ENCODE results near the gene FAM13A. TPM values are rescaled to one million over a fixed set of nuclear protein-coding genes. Genes with fewer than 3 reads are reported as not detected.

Gene FAM13A
- total RNA-seq, 1 donor from 2014 or later: 40.3 TPM

DNA sequence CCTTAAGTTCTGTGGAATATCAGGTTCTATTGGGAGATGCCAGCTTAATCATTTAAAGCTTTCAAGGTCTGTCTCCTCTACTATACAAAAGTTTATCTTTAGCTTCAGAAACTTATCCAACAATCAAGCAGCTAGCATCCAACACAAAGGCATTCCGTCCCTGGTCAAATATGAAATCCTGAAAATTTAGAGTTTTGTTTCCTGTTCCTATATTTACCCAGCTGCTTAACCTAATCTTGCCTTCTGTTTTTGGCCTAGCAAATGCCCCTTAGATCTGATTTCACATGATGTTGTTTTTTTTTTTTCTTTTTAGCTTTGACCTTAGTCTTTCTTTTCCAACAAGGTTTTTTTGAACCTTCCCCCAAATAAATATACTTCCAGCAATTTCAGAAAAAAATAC is 33.8 kb downstream of the FAM13A start:
- no peak overlapping the region for H3K4me3 ChIP-seq
- H4K20me1 ChIP-seq (ENCODE audit: low read depth): peaks cover 4% of the 10 kb centered on the region
- peaks cover 14% of the 10 kb centered on the region for H3K79me2 ChIP-seq (ENCODE audit: low read depth)
- TF ChIP-seq EZH2 (IDR thresholded peaks at IDR 0.05) (no peak), EZH2phosphoT487 (IDR thresholded peaks at IDR 0.05) (no peak)
- TF ChIP-seq, protein P1, sequence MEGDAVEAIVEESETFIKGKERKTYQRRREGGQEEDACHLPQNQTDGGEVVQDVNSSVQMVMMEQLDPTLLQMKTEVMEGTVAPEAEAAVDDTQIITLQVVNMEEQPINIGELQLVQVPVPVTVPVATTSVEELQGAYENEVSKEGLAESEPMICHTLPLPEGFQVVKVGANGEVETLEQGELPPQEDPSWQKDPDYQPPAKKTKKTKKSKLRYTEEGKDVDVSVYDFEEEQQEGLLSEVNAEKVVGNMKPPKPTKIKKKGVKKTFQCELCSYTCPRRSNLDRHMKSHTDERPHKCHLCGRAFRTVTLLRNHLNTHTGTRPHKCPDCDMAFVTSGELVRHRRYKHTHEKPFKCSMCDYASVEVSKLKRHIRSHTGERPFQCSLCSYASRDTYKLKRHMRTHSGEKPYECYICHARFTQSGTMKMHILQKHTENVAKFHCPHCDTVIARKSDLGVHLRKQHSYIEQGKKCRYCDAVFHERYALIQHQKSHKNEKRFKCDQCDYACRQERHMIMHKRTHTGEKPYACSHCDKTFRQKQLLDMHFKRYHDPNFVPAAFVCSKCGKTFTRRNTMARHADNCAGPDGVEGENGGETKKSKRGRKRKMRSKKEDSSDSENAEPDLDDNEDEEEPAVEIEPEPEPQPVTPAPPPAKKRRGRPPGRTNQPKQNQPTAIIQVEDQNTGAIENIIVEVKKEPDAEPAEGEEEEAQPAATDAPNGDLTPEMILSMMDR (IDR thresholded peaks at IDR 0.05): no peak
- H3K36me3 ChIP-seq: peaks cover 6% of the 10 kb centered on the region
- Mint-ChIP-seq H3K36me3 (peaks cover 14% of the 10 kb centered on the region), H3K27me3 (ENCODE audit: insufficient read depth, low read depth) (peaks cover 3% of the 10 kb centered on the region), H3K4me1 (no peaks in the 10 kb centered on the region), H3K4me3 (no peak overlapping the region), H3K27ac (no peak overlapping the region), H3K9me3 (no peaks in the 10 kb centered on the region)
- DNase-seq (ENCODE audit: low spot score): no peak
- no peaks in the 10 kb centered on the region for H3K9me3 ChIP-seq (ENCODE audit: low read depth)
- H2AFZ ChIP-seq (replicated peaks): no peak overlapping the region
- H3K27ac ChIP-seq: no peak overlapping the region
- no peaks in the 10 kb centered on the region for H3F3A ChIP-seq (ENCODE audit: low read depth)
- no peaks in the 10 kb centered on the region for H3K4me1 ChIP-seq
- H3K27me3 ChIP-seq: no peaks in the 10 kb centered on the region
- H3K4me2 ChIP-seq: no peak overlapping the region
- H3K9ac ChIP-seq: no peak overlapping the region

DNA sequence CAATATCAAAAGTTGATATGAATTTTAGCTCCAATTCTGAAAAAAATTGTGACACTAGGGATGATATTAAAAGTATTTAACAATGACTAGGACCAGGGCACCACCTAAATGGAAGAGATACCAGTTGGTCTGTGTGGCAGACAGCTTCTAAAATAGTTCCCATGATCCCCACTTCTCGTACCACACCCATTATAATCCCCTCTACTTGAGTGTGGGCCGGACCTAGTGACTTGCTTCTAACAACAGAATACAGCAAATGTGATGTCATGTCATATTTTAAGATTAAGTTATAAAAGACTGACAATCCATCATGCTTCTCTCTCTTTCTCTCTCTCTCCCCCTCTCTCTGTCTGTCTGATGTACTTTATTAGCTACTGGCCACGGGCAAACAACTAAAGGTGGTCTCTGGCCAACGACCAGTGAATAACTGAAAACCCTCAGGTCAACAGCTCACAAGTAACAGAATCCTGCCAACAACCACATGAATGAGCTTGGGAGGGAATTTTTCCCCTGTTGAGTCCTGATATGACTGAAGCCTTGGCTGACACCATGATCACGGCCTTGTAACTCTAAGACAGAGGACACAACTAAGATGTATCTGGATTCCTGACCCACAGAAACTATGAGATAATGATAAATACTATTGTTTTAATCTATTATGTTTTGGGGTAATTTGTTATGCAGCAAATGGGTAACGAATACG is 34.4 kb downstream of the FAM13A start:
- Histone ChIP-seq H3K4me3 (no peak overlapping the region), H3K9me3 (ENCODE audit: low read depth) (no peaks in the 10 kb centered on the region), H3F3A (ENCODE audit: low read depth) (no peaks in the 10 kb centered on the region), H3K79me2 (ENCODE audit: low read depth) (peaks cover 14% of the 10 kb centered on the region), H3K36me3 (peaks cover 10% of the 10 kb centered on the region), H3K9ac (no peak overlapping the region), H3K4me2 (no peak overlapping the region), H4K20me1 (ENCODE audit: low read depth) (peaks cover 4% of the 10 kb centered on the region), H3K27me3 (no peaks in the 10 kb centered on the region), H3K4me1 (no peaks in the 10 kb centered on the region), H3K27ac (no peak overlapping the region), H2AFZ (replicated peaks) (no peak overlapping the region)
- Mint-ChIP-seq H3K4me1 (no peaks in the 10 kb centered on the region), H3K9me3 (no peaks in the 10 kb centered on the region), H3K4me3 (no peak overlapping the region), H3K27me3 (ENCODE audit: insufficient read depth, low read depth) (peaks cover 3% of the 10 kb centered on the region), H3K27ac (no peak overlapping the region), H3K36me3 (peaks cover 17% of the 10 kb centered on the region)
- TF ChIP-seq EZH2phosphoT487 (IDR thresholded peaks at IDR 0.05): no peak
- TF ChIP-seq, protein P1 (IDR thresholded peaks at IDR 0.05): no peak
- no peak for TF ChIP-seq EZH2 (IDR thresholded peaks at IDR 0.05)
- DNase-seq (ENCODE audit: low spot score): no peak

DNA sequence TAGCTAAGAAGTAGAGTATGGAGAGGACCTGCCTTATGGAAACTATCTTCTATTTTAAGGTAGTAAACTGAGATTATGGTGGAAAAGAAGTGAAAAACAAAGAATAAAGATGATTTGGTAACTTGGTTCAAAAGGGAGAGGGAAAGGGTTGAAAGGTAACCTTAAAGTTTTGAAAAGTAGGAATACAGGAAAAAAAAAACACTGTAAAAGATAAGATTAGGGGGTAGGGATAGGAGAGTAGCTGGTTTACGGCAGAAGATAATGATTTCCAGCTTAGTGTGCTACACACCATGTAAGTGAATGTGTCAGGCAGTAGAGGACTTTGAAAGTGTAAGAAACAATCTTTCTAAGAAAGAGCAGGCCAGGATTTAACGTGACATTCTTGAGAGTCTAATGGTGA is 35.3 kb downstream of the FAM13A start:
- Mint-ChIP-seq H3K36me3 (peaks cover 21% of the 10 kb centered on the region), H3K27me3 (ENCODE audit: insufficient read depth, low read depth) (peaks cover 3% of the 10 kb centered on the region), H3K4me1 (no peaks in the 10 kb centered on the region), H3K9me3 (no peaks in the 10 kb centered on the region), H3K27ac (no peak overlapping the region), H3K4me3 (no peak overlapping the region)
- H3K27ac ChIP-seq: no peak overlapping the region
- peaks cover 10% of the 10 kb centered on the region for H3K36me3 ChIP-seq
- no peak overlapping the region for H3K4me3 ChIP-seq
- H4K20me1 ChIP-seq (ENCODE audit: low read depth): peaks cover 4% of the 10 kb centered on the region
- TF ChIP-seq, protein P1 (IDR thresholded peaks at IDR 0.05): no peak
- TF ChIP-seq EZH2 (IDR thresholded peaks at IDR 0.05): no peak
- no peak for TF ChIP-seq EZH2phosphoT487 (IDR thresholded peaks at IDR 0.05)
- H2AFZ ChIP-seq (replicated peaks): no peak overlapping the region
- H3K79me2 ChIP-seq (ENCODE audit: low read depth): peaks cover 14% of the 10 kb centered on the region
- H3K9ac ChIP-seq: no peak overlapping the region
- no peaks in the 10 kb centered on the region for H3K4me1 ChIP-seq
- H3K9me3 ChIP-seq (ENCODE audit: low read depth): no peaks in the 10 kb centered on the region
- no peak overlapping the region for H3K4me2 ChIP-seq
- no peaks in the 10 kb centered on the region for H3K27me3 ChIP-seq
- no peak for DNase-seq (ENCODE audit: low spot score)
- no peaks in the 10 kb centered on the region for H3F3A ChIP-seq (ENCODE audit: low read depth)

All from neural progenitor cell (in vitro differentiated cells).